ENCODE data around the gene NAALADL1.

Gene NAALADL1

DNA sequence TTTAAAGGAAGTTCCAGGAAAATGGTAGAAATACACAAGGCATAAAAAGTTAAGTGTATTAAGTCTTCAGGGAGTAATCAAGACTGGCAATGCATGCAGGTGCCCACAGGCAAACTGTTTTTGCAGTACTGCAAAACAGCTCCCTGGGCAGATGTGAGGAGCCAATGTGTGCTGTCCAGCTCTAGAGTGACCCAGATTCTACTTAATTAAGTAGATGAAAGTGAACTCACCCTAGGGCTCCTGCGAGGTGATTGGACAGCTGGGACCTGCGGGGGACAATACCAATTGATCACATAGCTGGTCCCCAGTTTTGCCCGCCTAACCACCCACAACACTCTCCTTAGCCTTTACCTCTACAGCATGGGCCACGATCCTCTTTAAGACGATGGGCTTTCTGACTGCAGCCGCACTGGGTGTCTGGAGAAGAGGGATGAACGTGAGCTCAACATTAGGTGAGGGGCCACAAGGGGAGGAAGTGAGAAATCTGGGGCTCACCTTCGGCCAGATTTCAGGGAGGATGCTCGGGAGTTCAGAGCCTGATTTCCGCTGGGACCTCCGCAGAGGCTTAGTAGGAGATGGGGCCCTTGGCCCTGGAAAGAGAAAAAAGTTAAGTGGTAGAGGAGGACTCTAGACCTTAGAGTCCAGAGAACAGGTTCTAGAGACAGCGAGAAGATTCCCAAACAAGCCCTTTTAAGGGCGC is 24.9 kb upstream of the NAALADL1 start:
- DNase-seq (ENCODE audit: low spot score) = no peak

DNA sequence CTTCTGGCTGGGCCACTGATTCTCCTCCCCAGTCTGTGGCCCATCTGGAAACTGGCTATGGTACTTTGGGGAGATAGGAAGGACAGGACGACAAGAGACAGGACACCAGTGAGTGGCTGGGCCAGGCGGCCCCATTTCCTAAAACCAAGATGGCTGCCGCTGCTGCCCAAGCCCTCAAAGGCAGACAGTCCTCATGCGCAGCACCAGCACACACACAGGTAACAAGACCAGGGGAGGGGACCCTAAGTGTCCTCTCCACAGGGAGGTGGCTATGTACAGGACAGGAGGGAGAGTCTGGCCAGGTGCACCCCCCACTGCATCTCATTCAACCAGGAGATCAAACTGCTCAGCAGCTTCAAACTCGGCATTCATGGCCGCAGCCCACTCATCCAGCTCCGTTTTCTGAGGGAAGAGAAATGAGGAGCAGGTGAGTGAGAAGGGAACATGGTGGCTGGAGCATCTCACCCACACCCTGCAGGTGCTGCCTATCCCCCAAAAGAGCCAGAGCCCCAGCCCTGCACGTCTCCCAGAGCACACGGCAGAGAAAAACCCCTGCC is 20.5 kb upstream of the NAALADL1 start:
- DNase-seq (ENCODE audit: low spot score) = no peak

DNA sequence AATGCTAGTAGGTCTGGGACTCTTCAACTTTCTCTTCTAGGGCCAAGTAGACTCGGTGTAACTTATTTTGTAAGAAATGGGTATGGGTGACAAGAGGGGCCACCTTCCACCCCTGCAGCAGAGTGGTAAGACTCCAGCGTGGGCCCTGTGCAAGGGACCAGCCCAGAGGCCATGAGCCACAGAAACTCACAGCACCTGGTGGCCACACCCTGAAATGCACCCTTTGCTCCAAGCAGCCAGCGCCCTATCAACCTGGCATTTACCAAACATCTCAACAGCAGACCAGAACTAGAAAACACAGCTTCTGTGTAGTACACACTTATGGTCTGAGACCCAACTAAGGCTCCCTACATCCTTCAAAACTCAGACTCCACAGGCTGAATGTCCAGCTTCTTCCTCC is 19.8 kb upstream of the NAALADL1 start:
- DNase-seq (ENCODE audit: low spot score) = peak; percentile 26

DNA sequence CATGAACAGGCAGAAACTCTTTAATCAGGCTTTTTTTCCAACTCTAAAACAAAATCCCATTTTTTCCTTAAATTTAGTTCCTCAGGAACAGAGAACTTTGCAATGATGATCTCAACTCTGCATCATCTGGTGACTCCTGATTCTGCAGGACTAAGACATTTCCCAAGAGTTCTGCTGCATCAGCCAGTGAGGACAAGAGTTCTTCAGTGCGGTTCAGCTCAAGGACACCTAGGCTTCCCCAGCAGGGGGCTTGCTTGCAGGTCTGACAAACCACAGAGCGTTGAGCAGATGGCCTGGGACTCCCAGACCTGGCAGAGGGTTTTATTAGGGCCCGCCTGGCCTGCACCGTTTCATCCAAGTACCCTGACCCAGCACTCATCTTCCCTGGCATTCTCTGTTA is 19.1 kb upstream of the NAALADL1 start:
- DNase-seq (ENCODE audit: low spot score) = no peak

DNA sequence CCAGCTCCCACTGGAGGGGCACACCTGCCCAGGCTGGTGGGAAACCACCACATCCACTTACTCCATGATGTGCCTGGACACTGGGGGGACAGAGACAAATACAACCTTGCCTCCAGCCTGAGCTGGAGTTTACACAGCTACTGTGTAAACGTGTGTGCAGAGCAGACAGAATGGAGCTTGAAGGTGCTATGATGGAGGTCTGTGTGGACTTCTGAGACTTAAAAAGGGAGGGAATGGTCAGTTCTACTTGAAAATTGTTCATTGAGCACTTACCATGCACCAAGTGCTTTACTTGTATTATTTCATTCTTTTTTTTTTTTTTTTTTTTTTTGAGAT is 14.2 kb upstream of the NAALADL1 start:
- no peak for DNase-seq (ENCODE audit: low spot score)

DNA sequence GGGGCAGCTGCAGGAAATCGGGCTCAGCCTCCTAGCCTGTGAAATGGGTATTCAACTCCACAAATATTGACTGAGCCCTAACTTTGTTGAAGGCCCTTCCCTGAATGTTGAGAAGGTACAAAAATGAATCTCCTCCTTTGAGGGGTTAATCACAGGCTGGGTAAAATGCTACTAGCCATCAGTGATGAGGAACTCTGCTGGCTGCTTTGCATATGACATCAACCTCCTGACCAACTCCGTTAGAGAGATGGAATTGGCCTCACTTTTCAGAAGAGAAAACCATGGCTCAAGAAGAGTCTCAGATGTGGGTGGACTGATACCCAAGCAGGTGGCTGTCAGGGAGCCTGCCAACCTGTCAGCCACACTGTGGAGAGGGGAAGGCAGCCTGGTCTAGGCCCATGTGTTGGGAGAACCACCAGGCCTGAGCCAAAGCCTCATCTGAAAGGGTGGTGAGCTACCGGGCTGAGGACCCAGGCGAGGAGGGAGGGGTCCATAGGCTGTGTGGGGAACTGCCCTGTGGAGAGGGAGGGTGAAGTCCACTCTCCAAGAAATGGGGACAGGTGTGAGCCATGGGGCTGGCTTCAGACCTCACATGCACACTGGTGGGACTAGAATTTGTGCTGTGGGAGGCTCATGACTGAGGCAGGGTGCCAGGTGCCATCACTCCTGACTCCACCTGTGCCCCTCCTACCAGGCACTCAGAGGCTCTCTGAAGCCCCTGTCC is 13.7 kb upstream of the NAALADL1 start:
- no peak for DNase-seq (ENCODE audit: low spot score)

DNA sequence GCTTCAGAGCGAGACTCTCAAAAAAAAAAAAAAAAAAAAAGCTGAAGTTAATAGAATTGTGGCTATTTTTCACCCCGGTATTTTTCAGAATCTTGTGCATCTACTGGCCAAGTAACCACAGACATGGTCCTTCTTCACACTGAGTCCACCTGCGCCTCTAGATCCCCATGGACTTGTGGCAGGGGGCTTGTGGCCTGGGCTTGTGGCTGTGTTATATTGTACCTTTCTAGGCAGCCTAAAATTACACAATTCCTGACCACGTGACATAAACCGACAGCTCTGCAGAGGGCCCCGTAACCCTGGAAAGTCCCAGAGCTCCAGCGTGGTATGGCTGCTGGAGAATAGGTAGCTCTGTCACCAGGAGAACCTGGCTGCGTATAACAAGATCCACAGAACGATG is 10.9 kb upstream of the NAALADL1 start:
- no peak for DNase-seq (ENCODE audit: low spot score)

DNA sequence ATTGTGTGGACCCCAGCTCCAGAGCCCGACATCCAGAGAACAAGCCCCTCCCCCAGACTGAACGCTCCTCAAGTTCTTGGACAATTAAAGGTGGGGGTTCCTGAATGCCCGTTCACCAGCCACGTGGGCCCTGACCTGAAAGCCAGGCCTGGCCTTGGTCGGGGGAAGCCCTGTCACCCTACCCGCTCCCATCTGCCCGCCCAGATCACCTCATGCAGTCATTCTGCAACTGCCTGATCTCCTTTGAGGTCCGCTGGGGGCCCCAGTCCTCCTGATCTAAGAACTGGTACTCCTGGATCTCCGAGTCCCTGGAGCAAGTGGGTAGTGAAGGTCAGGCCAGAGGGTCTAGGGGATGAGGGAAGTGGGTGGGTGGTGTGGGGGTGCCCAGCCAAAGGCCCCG is 9.1 kb upstream of the NAALADL1 start:
- DNase-seq (ENCODE audit: low spot score) = no peak

DNA sequence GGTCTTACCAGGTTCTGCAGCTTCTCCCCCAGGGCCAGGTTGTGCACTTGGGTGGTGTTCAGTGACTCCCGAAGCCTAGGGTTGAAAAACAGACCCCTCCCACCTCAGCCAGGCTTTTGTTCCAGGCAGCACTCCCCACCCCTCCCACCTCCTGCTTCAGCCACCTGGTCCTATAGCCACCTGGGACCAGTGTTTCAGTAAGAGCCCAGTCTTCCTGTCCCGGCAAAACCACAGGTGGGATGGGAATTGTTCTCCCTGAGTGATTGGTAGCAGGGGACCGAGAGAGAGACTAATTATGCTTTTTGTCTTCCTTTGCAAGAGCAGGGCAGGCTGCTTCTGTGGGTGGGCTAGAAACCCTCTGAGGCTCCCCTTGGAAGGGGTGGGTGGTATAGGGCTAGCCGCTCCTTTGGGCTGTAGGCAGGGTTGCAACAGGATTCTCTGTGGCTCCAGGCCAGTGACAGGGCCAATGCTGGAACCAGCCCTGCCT is 8.5 kb upstream of the NAALADL1 start:
- no peak for DNase-seq (ENCODE audit: low spot score)

DNA sequence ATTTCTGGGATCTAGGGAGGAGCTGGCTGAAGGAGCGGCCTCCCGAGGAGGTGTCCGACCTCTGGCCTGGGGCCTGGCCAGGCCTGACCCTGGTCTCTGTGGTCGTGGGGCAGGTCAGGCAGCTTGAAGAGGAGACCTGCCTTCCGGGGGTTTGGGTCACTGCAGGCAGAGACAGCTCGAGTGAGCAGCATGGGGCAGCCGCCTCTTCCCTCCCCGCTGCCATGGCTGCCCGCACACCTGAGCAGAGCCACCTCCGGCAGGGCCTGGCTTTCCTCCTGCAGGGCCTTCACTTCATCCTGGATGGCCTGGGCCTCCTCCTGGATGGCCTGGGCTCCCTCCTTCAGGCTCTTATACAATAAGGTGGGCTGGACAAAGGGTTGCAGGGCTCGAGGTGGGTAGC is 8.0 kb upstream of the NAALADL1 start:
- DNase-seq (ENCODE audit: low spot score) = no peak

DNA sequence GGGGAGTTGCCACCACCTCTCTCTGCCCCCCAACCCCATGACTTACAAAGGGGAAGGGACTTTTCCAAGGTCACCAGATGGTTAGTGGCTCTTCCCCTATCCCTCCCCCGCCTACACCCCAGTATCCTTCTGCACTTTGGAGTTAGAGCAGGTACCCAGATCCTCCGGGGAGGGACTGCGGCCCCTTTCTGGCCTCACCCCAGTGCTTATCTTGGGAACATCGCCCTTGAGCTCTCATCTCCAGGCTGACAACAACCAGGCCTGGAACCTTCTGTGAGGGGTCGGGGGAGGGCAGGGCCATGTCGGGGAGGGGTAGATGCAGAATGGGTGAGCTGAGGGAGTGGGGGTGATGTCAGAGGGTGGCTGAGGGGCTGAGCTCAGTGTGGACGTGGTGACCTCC is 7.5 kb upstream of the NAALADL1 start:
- no peak for DNase-seq (ENCODE audit: low spot score)

DNA sequence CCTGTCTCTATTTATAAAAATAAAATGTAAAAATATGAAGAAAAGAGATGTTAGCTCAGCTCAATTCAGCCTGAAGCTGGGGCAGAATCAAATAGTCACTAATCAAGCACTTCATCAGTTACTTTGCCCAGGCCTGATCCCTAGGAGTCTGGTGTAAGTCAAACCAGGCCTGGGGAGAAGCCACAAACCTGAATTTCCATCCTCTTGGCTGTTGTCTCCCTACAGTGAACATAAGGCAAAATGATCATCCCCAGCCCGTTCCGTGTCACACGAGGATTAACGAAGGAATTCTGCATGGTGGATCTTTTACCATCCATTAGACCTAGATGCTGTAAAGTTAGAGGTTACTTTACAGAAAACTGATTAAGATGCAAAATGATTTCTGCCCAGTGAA is 6.5 kb upstream of the NAALADL1 start:
- DNase-seq (ENCODE audit: low spot score) = no peak

DNA sequence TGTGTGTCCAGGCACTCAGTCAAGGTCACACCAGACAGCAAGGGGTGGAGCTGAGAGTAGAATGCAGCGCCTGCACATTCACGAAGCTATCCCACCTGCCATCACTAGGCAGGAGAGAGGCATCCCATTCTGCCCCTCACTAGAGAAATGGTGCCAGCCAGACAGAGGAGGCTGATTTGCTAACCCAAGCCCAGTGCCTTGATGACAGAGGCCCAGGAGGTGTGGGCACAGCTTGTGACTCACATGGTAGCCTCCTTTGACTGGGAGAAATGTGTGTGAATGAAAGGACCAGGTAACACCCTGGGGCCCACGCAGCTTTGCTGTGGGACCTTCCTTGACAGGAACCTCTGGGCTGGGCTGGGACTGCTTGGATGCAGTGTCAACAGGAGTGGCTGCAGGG is 5.2 kb upstream of the NAALADL1 start:
- no peak for DNase-seq (ENCODE audit: low spot score)

DNA sequence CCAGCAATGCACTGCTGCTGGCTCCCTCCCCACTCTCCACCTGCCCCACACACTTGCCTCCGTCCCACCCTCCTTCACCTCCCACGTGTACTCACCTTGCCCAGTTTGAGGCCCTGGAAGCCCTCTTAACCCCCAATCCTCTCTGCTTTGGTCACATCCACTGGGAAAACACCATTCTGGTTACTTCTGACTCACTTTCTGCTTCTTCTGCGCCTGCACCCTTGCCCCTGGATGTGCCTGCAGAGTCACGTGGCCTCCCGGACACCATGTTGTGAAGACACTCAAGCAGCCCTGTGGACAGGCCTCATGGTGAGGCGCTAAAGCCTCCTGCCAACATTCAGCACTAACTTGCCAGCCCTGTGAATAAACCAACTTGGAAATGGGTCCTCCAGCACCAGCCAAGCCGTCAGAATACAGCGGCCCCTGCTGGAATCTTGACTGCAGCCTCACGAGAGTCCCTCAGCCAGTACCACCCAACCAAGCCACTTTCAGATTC is 2.6 kb upstream of the NAALADL1 start:
- DNase-seq (ENCODE audit: low spot score) = no peak

DNA sequence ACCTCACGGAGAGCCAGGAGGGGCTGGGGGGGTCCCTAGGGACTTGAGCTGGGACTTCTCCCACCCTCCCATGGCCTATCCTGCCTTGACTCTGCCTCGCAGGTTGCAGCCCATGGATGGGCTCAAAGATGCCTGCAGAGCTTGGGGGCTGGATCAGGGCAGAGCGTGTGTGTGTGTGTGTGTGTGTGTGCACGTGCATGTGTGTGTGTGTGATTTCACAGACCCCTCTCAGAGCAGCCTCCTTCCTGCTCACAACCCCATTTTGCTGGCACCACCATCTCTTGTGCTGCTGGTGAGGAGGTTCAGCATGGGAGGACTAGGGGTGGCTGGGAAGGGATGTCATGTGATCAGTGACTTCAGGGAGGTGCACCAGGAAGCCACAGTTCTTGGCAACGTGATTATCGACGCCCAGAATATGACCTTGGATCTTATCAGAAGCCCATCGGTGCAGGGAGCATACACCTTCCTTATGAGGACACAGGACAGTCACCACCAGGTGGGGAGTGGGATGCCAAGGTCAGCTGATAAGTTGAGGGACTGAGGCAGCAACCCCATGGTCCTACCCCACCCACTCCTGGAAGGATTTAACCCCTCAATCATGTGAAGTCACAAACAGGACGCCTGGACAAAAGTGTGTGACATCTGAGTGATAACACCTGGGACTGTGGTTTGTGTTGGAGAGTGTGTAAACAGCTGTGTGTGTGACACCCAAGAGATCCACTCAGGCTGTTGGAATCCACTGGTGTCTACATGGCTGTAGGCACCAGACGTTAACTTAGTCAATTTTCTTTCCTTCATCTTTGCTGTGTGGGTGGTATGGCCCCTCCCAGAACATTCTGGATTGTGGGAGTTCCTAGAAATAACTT is 1.8 kb upstream of the NAALADL1 start:
- DNase-seq (ENCODE audit: low spot score) = no peak

DNA sequence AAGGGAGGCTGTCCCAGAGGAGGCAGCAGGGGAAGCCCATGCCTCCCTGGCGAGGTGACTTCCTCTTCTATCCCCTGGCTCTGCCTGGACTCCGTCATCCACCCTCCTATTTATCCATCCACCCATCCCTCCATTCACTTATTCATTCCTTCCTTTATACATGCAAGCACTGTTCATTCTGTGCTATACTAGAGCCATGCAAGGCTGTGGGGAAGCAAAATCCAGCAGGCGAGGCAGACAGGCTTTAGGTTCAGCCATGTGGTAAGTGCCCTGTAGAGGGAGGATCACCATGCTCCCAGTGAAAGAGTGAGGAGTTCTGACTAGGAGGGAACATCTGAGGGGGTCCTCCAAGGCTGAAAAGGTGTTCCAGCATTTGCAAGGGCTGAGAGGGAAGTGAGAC is 1.2 kb upstream of the NAALADL1 start:
- no peak for DNase-seq (ENCODE audit: low spot score)

DNA sequence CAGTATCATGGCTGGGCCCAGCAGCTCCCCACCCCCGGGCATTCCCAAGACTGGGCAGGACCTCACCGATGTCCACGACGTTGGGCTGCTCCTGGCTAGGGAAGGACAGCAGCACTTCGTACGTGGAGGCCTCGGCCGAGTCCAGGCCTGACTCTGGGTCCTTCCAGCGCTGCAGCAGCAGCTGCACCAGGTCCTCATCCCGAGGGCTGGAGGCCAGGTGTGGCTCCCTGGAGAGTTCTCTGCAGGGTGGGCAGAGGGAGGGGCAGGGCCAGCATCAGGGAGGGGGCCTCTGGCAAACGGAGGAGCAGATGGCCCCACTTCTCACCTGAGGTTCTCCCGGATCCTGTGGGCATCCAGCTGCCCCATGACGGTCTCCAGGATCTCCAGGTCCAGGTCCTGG is 341 bp downstream of the NAALADL1 start:
- no peak for DNase-seq (ENCODE audit: low spot score)

DNA sequence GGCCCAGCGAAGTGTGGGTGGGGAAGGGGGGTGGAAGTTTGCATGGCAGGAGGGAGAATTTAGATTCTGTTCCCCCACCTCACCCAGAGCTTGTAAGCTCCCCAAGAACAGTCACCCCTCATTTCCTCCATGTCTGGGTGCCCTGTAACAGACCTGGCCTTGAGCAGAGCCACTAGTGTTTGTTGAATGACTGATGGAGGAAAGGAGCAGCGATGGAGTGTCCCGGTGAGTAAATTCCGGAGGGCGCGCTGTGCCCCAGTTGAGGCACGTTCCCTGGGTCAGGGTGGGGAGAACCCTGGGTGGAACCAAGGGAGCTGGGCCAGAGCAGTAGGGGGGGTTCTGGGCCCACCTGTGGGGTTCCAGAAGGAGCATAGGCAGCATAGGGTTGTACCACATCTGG is 827 bp downstream of the NAALADL1 start:
- no peak for DNase-seq (ENCODE audit: low spot score)

DNA sequence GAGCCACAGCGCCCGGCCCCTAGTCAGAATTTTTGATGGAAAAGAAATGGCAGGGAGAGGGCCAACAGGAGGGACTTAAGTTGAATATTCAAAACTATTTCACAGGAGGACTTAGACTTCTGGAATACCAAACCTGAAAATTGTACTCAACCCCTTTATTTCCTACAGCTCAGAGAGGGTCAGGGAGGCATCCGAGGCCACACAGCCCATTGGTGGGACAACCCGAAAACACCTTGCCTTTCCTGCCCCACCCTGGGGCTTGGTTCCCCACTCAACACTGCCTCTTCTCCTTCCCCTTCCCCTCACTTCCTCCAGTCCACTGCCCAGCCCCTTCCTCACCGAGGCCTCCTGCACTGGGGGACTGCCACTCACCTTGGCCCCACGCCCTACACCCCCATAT is 1.4 kb downstream of the NAALADL1 start:
- DNase-seq (ENCODE audit: low spot score) = no peak

DNA sequence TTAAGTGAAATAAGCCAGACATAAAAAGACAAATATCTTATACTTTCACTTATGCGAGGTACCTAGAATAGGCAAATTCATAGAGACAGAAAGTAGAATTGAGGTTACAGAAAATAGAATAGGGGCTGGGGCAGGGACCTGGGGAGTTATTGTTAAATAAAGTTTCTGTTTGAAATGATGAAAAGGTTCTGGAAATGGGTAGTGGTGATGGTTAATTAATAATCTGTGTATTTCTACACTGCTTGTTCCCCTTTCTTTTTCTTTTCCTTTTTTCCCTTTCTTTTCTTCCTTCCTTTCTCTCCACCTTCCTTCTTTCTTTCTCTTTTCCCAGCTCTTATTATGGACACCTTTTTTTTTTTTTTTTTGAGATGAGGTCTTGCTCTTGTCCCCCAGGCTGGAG is 2.8 kb downstream of the NAALADL1 start:
- no peak for DNase-seq (ENCODE audit: low spot score)

DNA sequence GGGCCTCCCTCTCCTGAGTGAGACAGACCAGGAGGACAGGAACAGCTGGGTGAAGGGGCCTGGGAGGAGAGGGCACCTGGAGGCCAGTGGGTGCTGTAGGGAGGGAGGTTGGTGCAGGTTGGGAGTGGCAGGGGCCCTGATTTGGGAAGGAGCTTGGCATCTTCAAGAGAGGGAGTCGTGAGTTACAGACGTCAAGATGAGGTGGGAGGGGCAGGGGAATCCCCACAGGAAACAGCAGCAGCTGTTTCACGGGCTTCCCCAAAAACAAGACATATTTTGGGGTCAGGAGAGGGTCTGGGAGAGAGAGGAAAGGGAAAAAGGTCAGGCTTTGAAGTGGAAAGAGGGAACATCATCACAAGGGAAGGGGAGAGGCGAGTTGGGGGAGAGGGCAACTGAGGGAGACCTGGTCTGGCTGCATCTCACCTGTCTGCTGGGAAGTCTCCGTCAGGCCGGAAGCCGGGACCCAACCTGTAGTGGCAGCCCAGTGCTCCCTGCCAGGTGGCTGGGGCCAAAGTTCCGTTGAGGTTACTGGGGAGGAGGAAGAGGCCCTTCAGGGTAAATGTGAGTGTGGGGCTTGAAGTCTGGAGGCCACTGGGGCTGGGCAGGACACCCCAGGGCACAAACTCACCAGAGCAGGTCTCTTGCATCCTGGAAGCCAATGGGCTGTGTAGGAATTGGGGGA is 4.4 kb downstream of the NAALADL1 start:
- DNase-seq (ENCODE audit: low spot score) = no peak

DNA sequence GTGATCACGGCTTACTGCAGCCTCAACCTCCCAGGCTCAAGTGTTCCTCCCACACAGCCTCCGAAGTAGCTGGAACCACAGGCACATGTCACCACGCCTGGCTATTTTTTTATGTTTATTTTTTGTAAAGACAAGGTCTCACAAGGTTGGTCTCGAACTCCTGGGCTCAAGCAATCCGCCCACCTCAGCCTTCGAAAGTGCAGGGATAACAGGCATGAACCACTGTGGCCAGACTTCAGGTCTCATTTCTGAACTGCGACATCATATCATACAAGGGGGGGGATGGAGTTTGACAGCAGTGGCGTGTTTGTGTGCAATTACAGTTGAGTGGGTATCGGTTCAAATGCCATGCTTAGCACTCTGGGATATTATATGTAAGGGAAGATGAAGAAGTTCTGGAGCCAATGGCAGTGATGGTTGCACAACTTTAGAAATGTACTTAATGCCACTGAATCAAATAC is 6.9 kb downstream of the NAALADL1 start:
- DNase-seq (ENCODE audit: low spot score) = no peak

Measured in kidney capillary endothelial cell (primary cell).